H9 (cell line): Measurements from ENCODE around the gene OR52M1. TPM values are rescaled to one million over a fixed set of nuclear protein-coding genes. Genes with fewer than 3 reads are reported as not detected.

Experiments used
- DNase-seq: peaks from one replicate; pipeline ENCODE4 v3.0.0-alpha.2; 2017
- H2AFZ ChIP-seq: one replicate; pipeline ENCODE4 v1.6.1; 2013; ENCODE audit warnings: mild to moderate bottlenecking, low read length, control low read depth, moderate library complexity
- H2AK5ac ChIP-seq: 2 replicates; pipeline ENCODE4 v1.6.1; 2013; ENCODE audit warnings: low read length, control low read depth, mixed read lengths; ENCODE audit not compliant: insufficient read length
- H2BK120ac ChIP-seq: one replicate; pipeline ENCODE4 v1.6.1; 2013; ENCODE audit warnings: low read depth, mild to moderate bottlenecking, low read length, control low read depth, inconsistent platforms; ENCODE audit not compliant: poor library complexity, severe bottlenecking
- H2BK12ac ChIP-seq: 2 replicates; pipeline ENCODE4 v1.6.1; 2013; ENCODE audit warnings: low read length, control low read depth, mixed read lengths, low read depth; ENCODE audit not compliant: insufficient read length
- H2BK15ac ChIP-seq: 2 replicates; pipeline ENCODE4 v1.6.1; 2013; ENCODE audit warnings: low read depth, low read length, control low read depth
- H2BK20ac ChIP-seq: one replicate; pipeline ENCODE4 v1.6.1; 2013; ENCODE audit warnings: low read depth, mild to moderate bottlenecking, low read length, control low read depth, inconsistent platforms; ENCODE audit not compliant: poor library complexity, severe bottlenecking
- H2BK5ac ChIP-seq: 2 replicates; pipeline ENCODE4 v1.6.1; 2013; ENCODE audit warnings: low read length, control low read depth, mixed read lengths; ENCODE audit not compliant: insufficient read length
- H3K14ac ChIP-seq: 2 replicates; pipeline ENCODE4 v1.6.1; 2013; ENCODE audit warnings: low read length, control low read depth; ENCODE audit not compliant: insufficient read depth
- H3K18ac ChIP-seq: 2 replicates; pipeline ENCODE4 v1.6.1; 2013; ENCODE audit warnings: low read depth, mild to moderate bottlenecking, mixed read lengths, low read length, control low read depth; ENCODE audit not compliant: insufficient read length
- H3K23ac ChIP-seq: 2 replicates; pipeline ENCODE4 v1.6.1; 2013; ENCODE audit warnings: low read length, control low read depth, mixed read lengths, low read depth; ENCODE audit not compliant: insufficient read length
- H3K23me2 ChIP-seq: 2 replicates; pipeline ENCODE4 v1.6.1; 2013; ENCODE audit warnings: low read depth, mild to moderate bottlenecking, mixed read lengths, low read length, control low read depth; ENCODE audit not compliant: insufficient read length, poor library complexity, severe bottlenecking
- H3K27ac ChIP-seq: 2 replicates; pipeline ENCODE4 v1.5.1; 2013; ENCODE audit warnings: low read length, control low read depth, mixed read lengths, low read depth; ENCODE audit not compliant: insufficient read length
- H3K27me3 ChIP-seq: 2 replicates; pipeline ENCODE4 v1.6.1; 2013; ENCODE audit warnings: low read length, control low read depth, inconsistent platforms; ENCODE audit not compliant: insufficient read depth
- H3K4ac ChIP-seq: 2 replicates; pipeline ENCODE4 v1.6.1; 2013; ENCODE audit warnings: low read depth, mild to moderate bottlenecking, control low read depth, inconsistent platforms, low read length, moderate library complexity
- H3K4me1 ChIP-seq: 2 replicates; pipeline ENCODE4 v1.6.1; 2013; ENCODE audit warnings: low read length, control low read depth, inconsistent platforms; ENCODE audit not compliant: insufficient read depth
- H3K4me2 ChIP-seq: 2 replicates; pipeline ENCODE4 v1.6.1; 2013; ENCODE audit warnings: low read length, control low read depth, mixed read lengths; ENCODE audit not compliant: insufficient read length, insufficient read depth
- H3K56ac ChIP-seq: 2 replicates; pipeline ENCODE4 v1.6.1; 2013; ENCODE audit warnings: low read depth, mild to moderate bottlenecking, mixed read lengths, low read length, control low read depth; ENCODE audit not compliant: insufficient read length
- H3K79me1 ChIP-seq: 2 replicates; pipeline ENCODE4 v1.6.1; 2013; ENCODE audit warnings: low read depth, mild to moderate bottlenecking, moderate library complexity, low read length, control low read depth, inconsistent platforms; ENCODE audit not compliant: insufficient read depth, poor library complexity, severe bottlenecking
- H3K79me2 ChIP-seq: 2 replicates; pipeline ENCODE4 v1.6.1; 2013; ENCODE audit warnings: low read length, control low read depth, inconsistent platforms; ENCODE audit not compliant: insufficient read depth
- H3K9ac ChIP-seq: 2 replicates; pipeline ENCODE4 v1.6.1; 2013; ENCODE audit warnings: low read length, control low read depth, mixed read lengths; ENCODE audit not compliant: insufficient read length; ENCODE audit errors: extremely low read depth
- H3K9me3 ChIP-seq: one replicate; pipeline ENCODE4 v1.6.1; 2013; ENCODE audit warnings: low read depth, low read length, inconsistent platforms; ENCODE audit not compliant: control insufficient read depth
- H3T11ph ChIP-seq: one replicate; pipeline ENCODE4 v1.6.1; 2013; ENCODE audit warnings: mild to moderate bottlenecking, low read length, control low read depth, inconsistent platforms
- H4K20me1 ChIP-seq: one replicate; pipeline ENCODE4 v1.6.1; 2013; ENCODE audit not compliant: control insufficient read depth, insufficient read length, insufficient read depth
- H4K5ac ChIP-seq: 2 replicates; pipeline ENCODE4 v1.6.1; 2013; ENCODE audit warnings: low read depth, mild to moderate bottlenecking, mixed read lengths, low read length, control low read depth; ENCODE audit not compliant: insufficient read length
- H4K8ac ChIP-seq: replicated peaks from 2 replicates; pipeline ENCODE4 v1.6.1; 2013; ENCODE audit warnings: low read length, control low read depth, mixed read lengths, low read depth; ENCODE audit not compliant: insufficient read length
- H4K91ac ChIP-seq: 2 replicates; pipeline ENCODE4 v1.6.1; 2013; ENCODE audit warnings: low read depth, mild to moderate bottlenecking, moderate library complexity, mixed read lengths, low read length, control low read depth; ENCODE audit not compliant: insufficient read length
- H3K27ac Mint-ChIP-seq, 3 experiments: 2 replicates in 2 of 3; 3 replicates in 1 of 3; pipeline ENCODE4 v1.8.0; 2020 to 2021; ENCODE audit warnings: mixed read lengths in 3 of 3, mild to moderate bottlenecking in 1 of 3, moderate library complexity in 1 of 3
- H3K27me3 Mint-ChIP-seq: 2 replicates; pipeline ENCODE4 v1.8.0; 2021; ENCODE audit warnings: low read depth, mild to moderate bottlenecking, moderate library complexity, mixed read lengths
- H3K36me3 Mint-ChIP-seq, 3 experiments: 2 replicates in 2 of 3; 3 replicates in 1 of 3; pipeline ENCODE4 v1.8.0; 2020 to 2021; ENCODE audit warnings: low read depth in 3 of 3, mixed read lengths in 3 of 3; ENCODE audit not compliant: insufficient read depth in 1 of 3
- H3K4me1 Mint-ChIP-seq, 2 experiments: 2 replicates each; pipeline ENCODE4 v1.8.0; 2020; ENCODE audit warnings: mixed read lengths in 2 of 2
- H3K4me3 Mint-ChIP-seq, 2 experiments: 2 replicates in 1 of 2; 3 replicates in 1 of 2; pipeline ENCODE4 v1.8.0; 2020 to 2021; ENCODE audit warnings: mild to moderate bottlenecking in 2 of 2, mixed read lengths in 2 of 2, moderate library complexity in 1 of 2
- H3K9me3 Mint-ChIP-seq, 2 experiments: 2 replicates in 1 of 2; 3 replicates in 1 of 2; pipeline ENCODE4 v1.8.0; 2020; ENCODE audit warnings: mild to moderate bottlenecking in 2 of 2, mixed read lengths in 2 of 2, moderate library complexity in 1 of 2
- CTCF ChIP-seq: fragments of 200-600 bp; sonication (generic); conservative IDR thresholded peaks from 3 replicates; pipeline ENCODE4 v1.8.0; 2021; ENCODE audit warnings: antibody characterized with exemption, mild to moderate bottlenecking
- WGBS: extraction: QIAGEN DNeasy Blood & Tissue Kit; methylation state at CpG from one replicate; pipeline ENCODE4 v1.1.7; 2013; ENCODE audit warnings: missing lambda C conversion rate, low lambda C conversion rate, mixed read lengths; ENCODE audit not compliant: insufficient read length; ENCODE audit errors: extremely low coverage; 5-methylcytosine and 5-hydroxymethylcytosine counted together
- total RNA-seq: library from RNA; stranded (reverse); gene quantifications from 2 replicates; pipeline ENCODE4 v1.2.1, GENCODE V29; 2021

OR52M1 gene
- total RNA-seq, 1 experiment from 2014 or later = not detected

DNA sequence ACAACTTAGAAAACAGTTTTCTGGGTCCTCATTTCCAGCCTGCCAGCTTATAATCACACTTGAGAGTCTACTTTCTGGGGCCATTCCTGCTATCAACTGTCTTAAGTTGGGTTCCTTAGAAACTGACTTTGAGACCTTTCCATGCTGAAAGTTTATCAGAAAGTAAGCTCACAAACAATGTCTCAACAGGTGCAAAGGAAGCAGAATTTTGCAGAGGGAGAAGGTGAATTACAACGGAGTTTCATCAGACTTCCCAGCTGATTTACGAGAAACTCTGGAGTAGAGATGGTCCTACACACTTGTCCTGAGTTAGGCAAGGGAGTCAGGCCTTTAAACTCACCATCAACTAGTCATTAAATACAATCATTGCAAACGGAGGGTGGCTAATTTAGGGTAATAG is 31.9 kb downstream of the OR52M1 start:
- Mint-ChIP-seq H3K4me1 (peaks cover 7 to 8% of the 10 kb centered on the region in 2 experiments), H3K9me3 (no peaks in the 10 kb centered on the region; a peak in 1 of 5 replicates), H3K4me3 (no peak overlapping the region), H3K36me3 (no peaks in the 10 kb centered on the region), H3K27ac (no peak overlapping the region), H3K27me3 (peaks cover 3% of the 10 kb centered on the region; the same call in 1 of the 2 replicates)
- Histone ChIP-seq H4K91ac (no peak overlapping the region), H3K23me2 (no peaks in the 10 kb centered on the region), H3K4me2 (no peak overlapping the region), H3T11ph (no peak overlapping the region), H2BK12ac (no peak overlapping the region), H2BK5ac (no peak overlapping the region), H2BK120ac (no peak overlapping the region), H4K8ac (no peak overlapping the region), H3K18ac (no peak overlapping the region), H3K27me3 (no peaks in the 10 kb centered on the region), H3K14ac (no peak overlapping the region), H3K56ac (no peak overlapping the region), H4K20me1 (no peaks in the 10 kb centered on the region), H4K5ac (no peak overlapping the region), H3K27ac (no peak overlapping the region), H3K79me2 (no peaks in the 10 kb centered on the region), H2BK20ac (no peak overlapping the region), H2AK5ac (no peak overlapping the region), H2BK15ac (no peak overlapping the region), H3K23ac (no peak overlapping the region), H3K4ac (no peak overlapping the region), H3K9ac (no peak overlapping the region), H3K79me1 (no peaks in the 10 kb centered on the region), H3K4me1 (peaks cover 5% of the 10 kb centered on the region; the same call in 1 of the 2 replicates), H2AFZ (no peak overlapping the region), H3K9me3 (no peaks in the 10 kb centered on the region)
- no peak for TF ChIP-seq CTCF
- DNase-seq = no peak
- no CpG with 5 or more reads among the region's 3 CpGs for WGBS
